IPS-18c (cell line): ENCODE results near the gene GRK7.
"Not testable (repeated sequence)": the region's sequence is repeated elsewhere in the genome, so short reads cannot be mapped to it uniquely, and the experiment has no call there.

Experiments
- H3K4me3 ChIP-seq: 2 replicates; pipeline ENCODE4 v1.7.0; 2013; ENCODE audit warnings: low read depth, mild to moderate bottlenecking, low read length, moderate library complexity; ENCODE audit not compliant: insufficient read depth
- H3K9me3 ChIP-seq: one replicate; pipeline ENCODE4 v1.6.1; 2013; ENCODE audit warnings: mild to moderate bottlenecking, low read length, moderate library complexity; ENCODE audit not compliant: control insufficient read depth, insufficient read depth

Gene GRK7

DNA sequence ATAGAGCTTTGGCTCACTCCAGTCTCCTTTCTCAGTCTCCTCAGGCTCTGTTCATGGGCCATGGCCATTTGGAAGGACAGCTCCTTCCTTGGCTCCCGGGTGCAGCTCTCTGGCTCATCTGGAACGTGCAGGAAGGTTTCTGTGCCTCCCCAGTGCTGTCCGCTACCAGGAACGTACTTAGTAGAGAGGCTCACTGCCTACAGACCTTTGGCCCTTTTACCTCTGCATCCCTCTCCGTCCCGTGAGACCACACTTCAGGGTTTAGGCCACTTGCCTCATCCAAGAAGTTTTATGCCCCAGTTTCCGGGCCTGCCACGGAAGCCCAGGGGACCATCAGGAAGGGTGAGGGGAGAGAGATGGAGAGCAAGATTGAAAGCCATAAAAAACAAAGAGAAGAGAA, 20.9 kb downstream of the GRK7 start:
- Histone ChIP-seq H3K4me3 (no peak overlapping the region), H3K9me3 (no peaks in the 10 kb centered on the region)

GRCh38 chr3:141784531-141784930, 21.3 kb downstream of the GRK7 start:
- Histone ChIP-seq H3K9me3 (no peaks in the 10 kb centered on the region), H3K4me3 (no peak overlapping the region)

DNA sequence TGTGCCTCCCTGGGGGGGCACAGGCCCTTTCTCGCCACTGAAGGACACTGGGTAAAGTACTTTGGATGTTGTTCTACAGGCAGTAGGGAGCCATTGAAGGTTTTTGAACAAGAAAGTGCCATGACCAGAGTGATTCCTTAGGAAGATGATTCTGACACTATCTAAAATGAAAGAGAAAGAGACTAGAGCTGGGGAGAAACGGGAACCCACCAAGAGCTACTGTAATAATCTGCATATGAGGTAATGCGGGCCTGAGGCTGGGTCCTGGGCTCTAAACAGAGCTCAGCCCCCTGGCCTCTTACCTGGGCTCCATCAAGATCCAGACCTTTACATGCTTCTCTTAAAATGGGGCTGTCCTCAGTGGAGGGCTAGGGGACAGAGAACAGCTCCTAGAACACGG, 24.9 kb downstream of the GRK7 start:
- no peaks in the 10 kb centered on the region for H3K9me3 ChIP-seq
- H3K4me3 ChIP-seq: no peak overlapping the region

DNA sequence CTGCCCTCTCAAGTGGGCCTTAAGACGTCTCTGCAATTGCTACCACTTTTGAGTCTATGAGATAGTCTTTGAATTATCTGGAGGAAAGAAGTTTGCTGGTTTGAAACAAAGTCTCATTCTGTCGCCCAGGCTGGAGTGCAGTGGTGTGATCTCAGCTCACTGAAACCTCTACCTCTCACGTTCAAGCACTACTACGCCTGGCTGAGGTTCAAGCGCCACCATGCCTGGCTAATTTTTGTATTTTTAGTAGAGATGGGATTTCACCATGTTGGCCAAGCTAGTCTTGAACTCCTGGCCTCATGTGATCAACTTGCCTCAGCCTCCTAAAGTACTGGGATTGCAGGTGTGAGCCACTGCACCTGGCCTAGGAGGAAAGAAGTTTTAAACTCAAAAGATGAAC, 25.5 kb downstream of the GRK7 start:
- H3K4me3 ChIP-seq, H3K9me3 ChIP-seq: not testable (repeated sequence)

DNA sequence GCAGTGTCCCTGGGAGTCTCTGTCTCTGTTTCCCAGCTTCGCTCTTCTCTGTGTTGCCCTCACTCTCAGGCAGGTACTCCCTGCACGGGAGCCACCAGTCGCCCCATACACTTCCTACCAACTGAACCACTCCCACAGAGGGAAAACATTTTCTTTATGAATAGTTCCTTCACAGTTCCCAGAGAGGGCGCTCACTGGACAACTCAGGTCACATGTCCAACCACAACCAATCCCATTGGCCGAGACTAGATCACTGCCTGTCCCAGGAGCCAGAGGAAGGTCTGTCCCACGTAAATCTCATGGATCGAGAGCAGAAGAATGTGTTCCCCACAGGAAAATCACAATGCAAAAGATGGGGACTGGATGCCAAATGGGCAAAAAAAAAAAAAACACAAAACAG, 26.1 kb downstream of the GRK7 start:
- Histone ChIP-seq H3K9me3 (no peaks in the 10 kb centered on the region), H3K4me3 (no peak overlapping the region)

DNA sequence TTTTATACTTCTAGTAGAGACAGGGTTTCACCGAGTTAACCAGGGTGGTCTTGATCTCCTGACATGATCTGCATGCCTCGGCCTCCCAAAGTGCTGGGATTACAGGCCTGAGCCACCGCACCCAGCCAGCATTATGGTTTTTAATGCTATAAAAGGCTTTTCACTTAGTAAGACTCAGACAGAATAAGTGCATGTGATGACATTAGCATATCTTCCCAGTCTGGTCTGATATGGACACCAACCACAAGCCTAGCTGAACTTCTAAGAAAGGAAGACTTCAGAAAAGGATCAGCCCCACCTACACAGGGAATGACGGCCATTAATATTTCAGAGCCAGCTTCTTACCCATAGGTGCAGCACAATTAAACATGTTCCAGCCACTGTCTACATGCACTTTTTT, 27.0 kb downstream of the GRK7 start:
- Histone ChIP-seq H3K4me3 (no peak overlapping the region), H3K9me3 (no peaks in the 10 kb centered on the region)

DNA sequence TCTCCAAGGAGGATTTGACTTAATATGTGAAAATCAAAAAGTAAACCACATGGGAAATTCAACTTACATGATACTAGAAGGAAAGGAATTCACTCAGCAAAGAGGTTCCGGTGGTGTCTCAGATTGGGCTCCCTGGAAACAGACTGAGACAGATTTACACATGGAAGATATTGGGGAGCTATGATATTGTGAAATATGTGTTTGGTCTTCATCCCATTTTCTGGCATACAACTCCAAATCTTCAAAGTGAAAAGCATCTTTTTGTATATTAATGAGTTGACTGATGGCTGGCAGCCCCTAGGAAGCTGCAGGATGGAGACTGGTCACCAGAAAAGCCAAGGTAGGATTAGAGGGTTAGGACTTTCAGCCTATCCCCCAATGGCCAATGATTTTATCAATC, 29.3 kb downstream of the GRK7 start:
- H3K9me3 ChIP-seq: peaks cover 2% of the 10 kb centered on the region
- no peak overlapping the region for H3K4me3 ChIP-seq

DNA sequence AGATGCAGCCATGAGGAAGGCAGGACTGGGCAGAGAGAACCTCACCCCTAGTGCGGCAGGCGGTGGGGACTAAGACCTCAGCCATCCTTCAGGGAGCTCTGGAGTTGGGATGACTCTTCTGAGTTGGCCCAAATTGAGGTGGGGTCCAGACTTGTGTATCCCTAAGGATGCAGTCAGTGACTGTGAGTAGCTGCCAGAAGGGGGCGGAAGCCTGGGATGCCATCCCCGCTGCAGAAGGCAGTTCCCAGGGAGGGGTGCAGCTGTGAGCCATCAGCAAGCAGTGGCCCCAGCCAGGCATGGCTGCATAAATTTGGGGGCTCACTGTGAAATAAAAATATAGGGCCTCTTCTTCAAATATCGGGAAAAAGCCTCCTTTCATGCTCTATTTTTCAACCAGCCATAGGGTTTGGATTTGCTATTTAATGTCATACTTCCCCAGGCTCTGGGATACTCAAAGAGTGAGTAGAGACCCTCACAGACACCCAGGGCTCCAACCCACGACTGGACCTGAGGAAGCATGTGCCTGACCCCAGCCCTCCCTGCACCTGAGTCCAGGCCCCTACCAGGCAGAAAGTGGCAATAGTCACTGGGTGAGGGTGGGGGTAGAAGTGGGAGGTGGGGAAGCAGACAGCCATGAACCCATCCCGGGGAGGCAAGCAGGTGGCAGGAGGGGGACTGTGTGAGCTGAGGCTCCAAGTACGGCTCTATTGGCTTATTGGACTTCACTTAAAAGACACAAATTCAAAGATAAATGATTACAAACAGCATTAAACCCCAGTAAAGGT, 30.5 kb downstream of the GRK7 start:
- no peak overlapping the region for H3K4me3 ChIP-seq
- H3K9me3 ChIP-seq: peaks cover 2% of the 10 kb centered on the region

DNA sequence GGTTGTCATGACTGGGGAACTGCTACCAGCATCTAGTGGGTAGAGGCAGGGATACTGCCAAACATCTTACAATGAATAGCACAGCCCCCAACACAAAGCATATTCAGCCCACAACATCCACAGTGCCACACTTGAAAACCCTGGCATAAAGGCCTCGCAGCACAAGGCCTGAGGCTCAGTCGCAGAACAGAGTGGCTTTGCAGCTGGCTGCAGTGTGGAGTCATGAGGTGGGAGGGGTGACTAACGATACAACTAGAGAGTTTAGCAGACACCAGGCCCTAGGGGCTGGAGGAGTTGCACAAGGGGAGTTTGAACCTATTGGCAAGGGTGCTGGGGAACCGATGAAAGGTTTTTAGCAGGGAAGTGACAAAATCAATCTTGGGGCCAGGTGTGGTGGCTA, 32.1 kb downstream of the GRK7 start:
- Histone ChIP-seq H3K4me3 (no peak overlapping the region), H3K9me3 (peaks cover 2% of the 10 kb centered on the region)

GRCh38 chr3:141795741-141796080, 32.5 kb downstream of the GRK7 start:
- Histone ChIP-seq H3K9me3 (peaks cover 2% of the 10 kb centered on the region), H3K4me3 (no peak overlapping the region)

DNA sequence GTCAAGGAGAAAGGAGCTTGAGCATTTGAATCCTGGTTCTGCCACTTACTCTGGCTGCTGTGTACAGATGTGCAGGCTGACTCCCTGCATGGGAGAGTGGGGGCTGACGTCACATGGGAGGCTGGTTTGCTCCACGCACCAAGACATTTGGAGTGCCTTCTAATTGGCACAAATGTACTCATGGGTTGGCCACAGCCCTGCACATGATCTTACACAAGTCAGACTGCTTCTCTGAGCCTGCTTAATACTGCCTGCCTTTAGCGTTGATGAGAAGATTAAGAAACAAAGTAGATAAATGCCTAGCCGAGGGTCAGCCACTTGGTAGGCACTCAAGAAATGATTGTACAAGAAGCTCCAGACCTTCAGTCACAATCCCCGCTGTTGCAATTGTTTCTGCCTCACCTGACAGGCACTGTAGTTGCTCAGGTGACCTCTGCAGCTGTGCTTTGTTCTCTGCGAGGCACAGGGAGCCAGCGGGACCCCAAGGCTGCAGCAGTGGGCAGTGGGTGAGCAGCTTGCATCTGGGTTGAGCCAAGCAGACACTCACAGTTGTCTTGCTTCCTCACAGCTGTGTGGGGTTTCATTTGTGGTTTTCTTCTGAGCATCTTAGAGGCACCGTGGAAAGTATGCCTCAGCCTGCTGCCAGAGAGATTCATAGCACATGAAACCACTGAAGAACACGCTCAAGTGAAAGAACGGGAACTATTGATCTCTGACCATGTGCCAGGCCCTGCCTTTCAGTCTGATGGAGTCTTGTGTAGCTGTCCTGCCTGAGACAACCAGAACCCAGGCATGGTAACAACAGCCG, 33.1 kb downstream of the GRK7 start:
- no peak overlapping the region for H3K4me3 ChIP-seq
- peaks cover 2% of the 10 kb centered on the region for H3K9me3 ChIP-seq

GRCh38 chr3:141796889-141797781, 33.9 kb downstream of the GRK7 start:
- Histone ChIP-seq H3K4me3 (peak overlapping the region; percentile 57), H3K9me3 (peaks cover 2% of the 10 kb centered on the region)

- Histone ChIP-seq H3K9me3 (peaks cover 2% of the 10 kb centered on the region), H3K4me3 (peak overlapping the region; percentile 57; the same call in 1 of the 2 replicates)
Measured at GRCh38 chr3:141797819-141798447, 34.7 kb downstream of the GRK7 start.

- Histone ChIP-seq H3K9me3 (peaks cover 2% of the 10 kb centered on the region), H3K4me3 (no peak overlapping the region)
Measured at GRCh38 chr3:141798448-141798845, 35.2 kb downstream of the GRK7 start.

DNA sequence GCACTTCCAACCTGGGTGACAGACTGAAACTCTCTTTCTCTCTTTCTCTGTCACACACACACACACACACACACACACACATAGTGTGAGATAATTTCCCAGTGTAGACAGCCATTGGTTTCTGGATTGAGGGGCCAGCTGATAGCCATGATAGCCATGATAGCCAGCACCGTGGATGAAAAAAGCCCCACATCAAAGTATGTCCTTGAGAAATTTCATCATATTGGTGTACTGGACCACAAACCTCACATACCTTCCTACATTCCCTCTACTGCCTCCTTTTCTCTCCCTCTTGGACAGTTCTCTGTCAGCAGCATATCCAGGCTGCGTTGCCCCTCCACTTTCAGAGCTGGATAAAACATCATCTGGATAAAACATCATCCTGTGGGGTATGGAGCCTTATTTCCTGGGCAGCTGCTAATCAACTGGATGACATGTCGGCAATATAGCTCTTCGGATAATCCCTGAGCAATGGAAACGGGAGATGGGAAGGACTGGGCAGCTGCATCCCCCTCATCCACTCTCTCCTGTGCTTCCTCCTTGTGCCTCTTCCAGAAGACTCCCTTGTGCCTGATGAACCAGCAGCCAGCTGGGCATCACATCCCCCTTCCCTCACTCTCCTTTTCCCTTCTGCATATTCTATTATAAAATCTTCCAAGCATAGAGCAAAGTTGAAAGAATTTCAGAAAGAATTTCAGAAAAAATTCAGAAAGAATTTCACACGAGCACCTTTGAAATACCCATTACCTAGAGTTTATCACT, 39.3 kb downstream of the GRK7 start:
- H3K9me3 ChIP-seq: no peaks in the 10 kb centered on the region
- H3K4me3 ChIP-seq: no peak overlapping the region

- not testable (repeated sequence) for H3K9me3 ChIP-seq, H3K4me3 ChIP-seq
Measured at GRCh38 chr3:141803538-141803937, 40.3 kb downstream of the GRK7 start.

GRCh38 chr3:141804447-141804777, 41.2 kb downstream of the GRK7 start:
- Histone ChIP-seq H3K4me3 (no peak overlapping the region), H3K9me3 (no peaks in the 10 kb centered on the region)
